KMS-11 (cell line): ENCODE data around the gene PDE4A.
A peak's percentile ranks its signal among the peaks of the same experiment; 100 is the strongest.

Source experiments
- H2AFZ ChIP-seq: fragments of 200-600 bp; sonication (generic); 2 replicates; pipeline ENCODE4 v1.6.1; 2016; ENCODE audit warnings: antibody characterized with exemption, mixed run types, low read depth
- H3K27ac ChIP-seq: fragments of 200-600 bp; sonication (generic); 2 replicates; pipeline ENCODE4 v1.6.1; 2016; ENCODE audit warnings: mild to moderate bottlenecking, mixed run types
- H3K27me3 ChIP-seq: fragments of 200-600 bp; sonication (generic); 2 replicates; pipeline ENCODE4 v1.6.1; 2017; ENCODE audit warnings: mild to moderate bottlenecking, low read depth, mixed run types, moderate library complexity; ENCODE audit not compliant: insufficient read depth
- H3K36me3 ChIP-seq: fragments of 200-600 bp; sonication (generic); 2 replicates; pipeline ENCODE4 v1.6.1; 2017; ENCODE audit warnings: mild to moderate bottlenecking, mixed run types; ENCODE audit not compliant: insufficient read depth
- H3K4me1 ChIP-seq: fragments of 200-600 bp; sonication (generic); 2 replicates; pipeline ENCODE4 v1.6.1; 2016; ENCODE audit warnings: mild to moderate bottlenecking, low read depth, mixed run types; ENCODE audit not compliant: poor library complexity, severe bottlenecking
- H3K4me2 ChIP-seq: fragments of 200-600 bp; sonication (generic); 2 replicates; pipeline ENCODE4 v1.7.0; 2016; ENCODE audit warnings: mild to moderate bottlenecking, mixed run types
- H3K4me3 ChIP-seq: fragments of 200-600 bp; sonication (generic); IDR thresholded peaks from 2 replicates; pipeline ENCODE4 v1.6.1; 2017; ENCODE audit warnings: low read depth, low read length, mixed read lengths; ENCODE audit not compliant: insufficient read depth
- H3K79me2 ChIP-seq: fragments of 200-600 bp; sonication (generic); 2 replicates; pipeline ENCODE4 v1.6.1; 2016; ENCODE audit warnings: low read depth, mixed run types; ENCODE audit not compliant: insufficient read depth
- H3K9ac ChIP-seq: fragments of 200-600 bp; sonication (generic); 2 replicates; pipeline ENCODE4 v1.6.1; 2016; ENCODE audit warnings: mild to moderate bottlenecking, mixed run types
- H4K20me1 ChIP-seq: fragments of 200-600 bp; sonication (generic); 2 replicates; pipeline ENCODE4 v1.6.1; 2016; ENCODE audit warnings: mild to moderate bottlenecking, mixed run types; ENCODE audit not compliant: insufficient read depth
- CTCF ChIP-seq: fragments of 200-600 bp; sonication (generic); conservative IDR thresholded peaks from 2 replicates; pipeline ENCODE4 v1.6.1; 2017; ENCODE audit warnings: low read depth, mild to moderate bottlenecking, antibody characterized with exemption, low read length, moderate library complexity, mixed read lengths

The PDE4A gene

DNA sequence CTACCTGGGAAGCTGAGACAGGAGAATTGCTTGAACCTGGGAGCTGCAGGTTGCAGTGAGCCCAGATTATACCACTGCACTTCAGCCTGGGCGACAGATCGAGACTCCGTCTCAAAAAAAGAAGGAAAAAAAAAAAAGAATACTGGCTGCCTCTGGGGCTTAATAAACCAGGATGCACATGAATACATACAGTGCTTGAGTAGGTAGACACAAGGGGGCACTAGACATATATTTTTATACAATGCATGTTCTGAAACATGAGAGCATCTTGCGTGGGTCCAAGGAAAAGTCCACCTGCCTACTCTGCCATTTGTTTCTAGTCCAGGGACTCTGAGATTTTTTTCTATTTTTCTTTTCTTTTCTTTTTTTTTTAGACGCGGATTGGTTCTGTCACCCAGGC, 51.6 kb downstream of the PDE4A start:
- no peaks in the 10 kb centered on the region for H4K20me1 ChIP-seq
- no peaks in the 10 kb centered on the region for H3K4me1 ChIP-seq
- no peak overlapping the region for H3K4me2 ChIP-seq
- H3K79me2 ChIP-seq: no peaks in the 10 kb centered on the region
- no peaks in the 10 kb centered on the region for H3K27me3 ChIP-seq
- no peak overlapping the region for H3K9ac ChIP-seq
- no peak overlapping the region for H3K27ac ChIP-seq
- H3K36me3 ChIP-seq: no peaks in the 10 kb centered on the region
- no peak overlapping the region for H2AFZ ChIP-seq
- peak; percentile 70 for TF ChIP-seq CTCF
- H3K4me3 ChIP-seq: no peak overlapping the region

DNA sequence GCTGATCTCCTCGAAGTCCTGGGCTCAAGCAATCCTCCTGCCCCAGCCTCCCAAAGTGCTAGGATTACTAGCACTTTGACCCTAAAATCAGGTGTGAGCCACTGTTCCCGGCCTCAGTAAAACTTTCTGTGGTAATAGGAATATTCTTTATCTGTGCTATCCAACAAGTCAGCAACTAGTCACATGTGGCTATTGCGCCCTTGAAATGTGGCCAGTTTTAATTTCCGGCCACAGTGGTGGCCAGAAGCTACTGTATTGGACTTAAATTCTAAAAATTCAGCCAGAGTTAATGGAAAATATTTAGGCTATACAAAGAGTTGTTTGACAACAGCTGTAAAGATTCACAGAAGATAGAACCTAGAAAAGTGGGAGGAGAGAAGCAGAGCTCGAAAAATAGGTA, 52.9 kb downstream of the PDE4A start:
- no peak overlapping the region for H3K4me2 ChIP-seq
- no peaks in the 10 kb centered on the region for H4K20me1 ChIP-seq

DNA sequence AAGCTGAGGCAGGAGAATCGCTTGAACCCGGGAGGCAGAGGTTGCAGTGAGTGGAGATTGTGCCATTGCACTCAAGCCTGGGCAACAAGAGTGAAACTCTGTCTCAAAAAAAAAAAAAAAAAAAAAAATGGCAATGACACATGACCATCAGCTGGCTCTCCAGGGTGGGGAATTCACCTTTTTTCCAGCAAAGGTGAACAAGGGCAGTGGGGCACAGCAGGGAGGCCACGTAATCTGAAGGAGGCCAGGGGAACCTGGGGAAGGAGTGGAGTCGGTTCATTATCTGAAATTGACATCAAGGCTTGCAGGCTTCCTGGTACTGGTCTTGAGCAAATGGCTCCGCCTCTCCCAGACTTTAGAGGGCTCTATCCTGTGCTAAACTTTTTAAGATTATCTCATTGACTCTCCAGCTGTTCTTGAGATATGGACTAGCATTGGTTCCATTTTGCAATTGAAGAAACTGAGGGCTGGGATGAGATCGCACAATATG, 54.7 kb downstream of the PDE4A start:
- no peaks in the 10 kb centered on the region for H3K4me1 ChIP-seq
- TF ChIP-seq CTCF: no peak
- no peaks in the 10 kb centered on the region for H3K27me3 ChIP-seq
- no peaks in the 10 kb centered on the region for H4K20me1 ChIP-seq
- H3K36me3 ChIP-seq: no peaks in the 10 kb centered on the region
- H3K27ac ChIP-seq: no peak overlapping the region
- no peak overlapping the region for H2AFZ ChIP-seq
- H3K9ac ChIP-seq: no peak overlapping the region
- no peaks in the 10 kb centered on the region for H3K79me2 ChIP-seq
- H3K4me2 ChIP-seq: no peak overlapping the region
- no peak overlapping the region for H3K4me3 ChIP-seq

More for the DNA sequence above, 52.9 kb downstream of the PDE4A start:
- no peaks in the 10 kb centered on the region for H3K36me3 ChIP-seq
- no peak overlapping the region for H3K9ac ChIP-seq
- H3K27ac ChIP-seq: no peak overlapping the region
- no peak overlapping the region for H2AFZ ChIP-seq
- no peaks in the 10 kb centered on the region for H3K4me1 ChIP-seq
- H3K79me2 ChIP-seq: no peaks in the 10 kb centered on the region
- H3K4me3 ChIP-seq: no peak overlapping the region
- no peak for TF ChIP-seq CTCF
- no peaks in the 10 kb centered on the region for H3K27me3 ChIP-seq

DNA sequence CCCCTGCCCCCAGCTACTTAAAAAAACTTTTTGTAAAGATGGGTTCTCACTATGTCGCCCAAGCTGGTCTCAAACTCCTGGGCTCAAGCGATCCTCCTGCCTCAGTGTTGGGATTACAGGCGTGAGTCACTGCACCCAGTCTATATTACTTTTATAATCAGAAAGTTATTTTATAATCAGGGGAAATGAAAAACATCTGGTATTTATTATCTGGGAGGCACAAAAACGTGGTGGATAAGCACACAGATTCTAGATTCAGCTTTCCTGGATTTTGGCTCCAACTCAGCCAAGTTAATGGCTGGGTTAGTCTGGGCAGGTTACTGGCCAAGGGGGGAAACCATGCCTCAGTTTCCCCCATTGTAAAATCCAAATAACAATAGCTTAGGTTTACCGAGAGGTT, 58.1 kb downstream of the PDE4A start:
- Histone ChIP-seq H2AFZ (no peak overlapping the region), H3K79me2 (no peaks in the 10 kb centered on the region), H3K4me2 (no peak overlapping the region), H3K9ac (no peak overlapping the region), H3K27me3 (no peaks in the 10 kb centered on the region), H3K4me3 (no peak overlapping the region), H3K36me3 (no peaks in the 10 kb centered on the region), H4K20me1 (no peaks in the 10 kb centered on the region), H3K4me1 (no peaks in the 10 kb centered on the region), H3K27ac (no peak overlapping the region)
- no peak for TF ChIP-seq CTCF
